ENCODE measurements around the gene USP24.
A peak's percentile ranks its signal among the peaks of the same experiment; 100 is the strongest.

USP24 gene

DNA sequence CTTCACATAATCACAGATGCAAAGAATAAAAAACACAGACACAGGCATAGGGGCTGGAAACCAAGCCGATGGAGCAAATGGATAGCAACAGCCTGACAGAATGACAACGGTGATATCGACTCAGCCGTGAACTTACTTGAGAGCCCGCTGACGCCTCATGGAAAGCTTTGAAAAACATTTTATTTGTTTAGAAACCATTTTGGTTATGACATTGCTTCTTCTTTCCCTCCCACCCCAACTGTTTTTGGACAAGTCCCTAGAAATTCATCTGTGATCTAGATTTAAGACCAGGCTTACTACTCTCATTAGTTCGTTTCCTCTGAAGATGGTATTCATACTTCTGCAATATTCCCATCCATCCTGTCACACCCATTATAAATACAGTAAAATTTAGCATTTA is 130.9 kb downstream of the USP24 start:
- Mint-ChIP-seq H3K27ac (no peak overlapping the region), H3K4me1 (ENCODE audit: low read depth) (peaks cover 6% of the 10 kb centered on the region), H3K27me3 (ENCODE audit: low read depth) (no peaks in the 10 kb centered on the region), H3K36me3 (ENCODE audit: low read depth) (peaks cover 56% of the 10 kb centered on the region), H3K9me3 (no peaks in the 10 kb centered on the region), H3K4me3 (no peak overlapping the region)
- DNase-seq (ENCODE audit: low spot score), result no peak

DNA sequence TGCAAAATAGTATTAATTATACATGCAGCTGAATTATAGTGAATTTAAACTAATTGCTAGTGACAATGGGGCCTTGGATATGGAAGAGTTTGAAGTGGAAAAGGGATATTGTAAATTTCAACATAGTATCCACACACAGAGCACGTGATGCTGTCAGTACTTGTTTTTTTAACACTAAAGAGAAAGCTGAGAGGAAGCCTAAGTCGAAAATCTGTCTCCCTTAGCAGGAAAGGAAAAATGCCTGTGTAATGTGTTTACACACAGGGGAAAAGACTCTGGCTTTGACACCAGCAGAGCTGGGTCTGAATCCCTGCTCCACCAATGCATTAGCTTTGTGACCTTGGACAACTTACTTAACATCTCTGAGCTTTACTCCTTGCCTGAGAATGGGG is 133.3 kb downstream of the USP24 start:
- H3K27me3 Mint-ChIP-seq (ENCODE audit: low read depth), result no peaks in the 10 kb centered on the region
- H3K4me3 Mint-ChIP-seq, result no peak overlapping the region
- DNase-seq (ENCODE audit: low spot score), result no peak
- H3K27ac Mint-ChIP-seq, result no peak overlapping the region
- peaks cover 1% of the 10 kb centered on the region for H3K4me1 Mint-ChIP-seq (ENCODE audit: low read depth)
- H3K36me3 Mint-ChIP-seq (ENCODE audit: low read depth), result peaks cover 43% of the 10 kb centered on the region
- no peaks in the 10 kb centered on the region for H3K9me3 Mint-ChIP-seq

DNA sequence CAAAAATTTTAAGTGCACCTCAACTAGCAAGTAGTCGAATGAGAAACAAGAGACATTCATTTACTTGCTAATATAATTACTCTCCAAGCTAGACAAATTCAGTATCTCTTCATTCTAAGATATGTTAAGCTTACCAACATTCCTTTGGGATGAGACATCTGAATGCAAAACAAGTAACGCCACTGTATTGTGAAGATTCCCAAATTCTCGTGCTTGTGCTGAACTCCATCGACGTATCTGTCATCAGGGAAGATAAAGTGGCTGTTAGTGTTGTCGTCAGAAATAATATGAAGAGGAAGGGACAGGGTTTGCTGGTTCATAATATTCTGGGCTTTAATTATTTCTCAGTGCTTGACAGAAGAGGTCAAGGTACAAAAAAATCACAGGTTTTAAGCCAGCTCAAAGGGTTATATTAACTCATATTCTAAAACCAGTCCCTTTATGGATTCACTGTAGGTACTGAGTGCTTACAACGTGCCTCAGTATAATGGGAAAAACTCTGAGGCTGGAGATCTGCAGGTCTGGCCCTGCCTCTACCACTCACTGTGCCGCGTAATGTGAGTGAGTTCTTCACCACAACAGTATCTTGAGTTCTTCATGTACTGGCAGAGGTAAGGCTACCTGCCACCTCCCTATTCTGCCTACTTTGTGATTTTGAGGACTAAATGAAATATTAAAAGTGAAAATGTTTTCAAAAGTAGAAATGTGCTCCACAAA is 133.8 kb downstream of the USP24 start:
- H3K27ac Mint-ChIP-seq, result no peak overlapping the region
- peaks cover 3% of the 10 kb centered on the region for H3K4me1 Mint-ChIP-seq (ENCODE audit: low read depth)
- no peak overlapping the region for H3K4me3 Mint-ChIP-seq
- no peaks in the 10 kb centered on the region for H3K9me3 Mint-ChIP-seq
- H3K36me3 Mint-ChIP-seq (ENCODE audit: low read depth), result peaks cover 42% of the 10 kb centered on the region
- no peaks in the 10 kb centered on the region for H3K27me3 Mint-ChIP-seq (ENCODE audit: low read depth)
- DNase-seq (ENCODE audit: low spot score), result no peak

DNA sequence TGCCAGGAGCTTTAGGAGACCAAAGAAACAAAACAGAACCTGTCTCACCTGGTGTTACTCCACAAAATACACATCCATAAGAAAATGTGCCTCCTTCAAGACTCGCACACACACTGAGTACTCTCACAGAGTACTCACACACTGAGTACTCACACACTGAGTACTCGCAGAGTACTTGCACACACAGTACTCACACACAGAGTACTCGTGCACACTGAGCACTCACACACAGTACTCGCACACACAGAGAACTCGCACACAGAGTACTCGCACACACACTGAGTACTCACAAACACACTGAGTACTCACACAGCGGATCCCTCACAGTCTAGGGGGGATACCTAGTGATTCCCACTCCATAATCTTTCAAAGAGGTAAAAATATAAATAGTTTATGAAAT is 135.5 kb downstream of the USP24 start:
- no peaks in the 10 kb centered on the region for H3K9me3 Mint-ChIP-seq
- H3K27ac Mint-ChIP-seq, result no peak overlapping the region
- DNase-seq (ENCODE audit: low spot score), result no peak
- H3K27me3 Mint-ChIP-seq (ENCODE audit: low read depth), result no peaks in the 10 kb centered on the region
- no peak overlapping the region for H3K4me3 Mint-ChIP-seq
- H3K36me3 Mint-ChIP-seq (ENCODE audit: low read depth), result peaks cover 44% of the 10 kb centered on the region
- H3K4me1 Mint-ChIP-seq (ENCODE audit: low read depth), result peaks cover 17% of the 10 kb centered on the region

DNA sequence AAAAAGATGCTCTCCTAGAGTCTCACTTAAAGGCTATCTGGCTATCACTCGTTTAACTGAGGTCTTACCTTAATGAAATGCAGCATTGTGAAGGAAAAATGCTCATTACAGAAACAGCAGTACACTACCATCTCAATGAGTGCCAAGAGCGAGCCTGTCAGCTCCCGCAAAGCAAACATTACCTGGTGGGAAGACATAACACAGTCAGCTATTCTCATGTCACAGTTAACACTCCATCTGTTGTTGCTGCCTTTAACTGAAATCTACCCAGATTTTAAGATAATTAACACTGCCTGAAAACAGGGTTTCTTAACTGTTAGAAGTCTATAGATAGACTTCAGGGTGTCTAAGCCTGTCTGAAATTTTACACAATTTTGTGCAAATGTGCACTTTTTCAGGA is 136.7 kb downstream of the USP24 start:
- peaks cover 42% of the 10 kb centered on the region for H3K36me3 Mint-ChIP-seq (ENCODE audit: low read depth)
- no peak overlapping the region for H3K4me3 Mint-ChIP-seq
- H3K27ac Mint-ChIP-seq, result no peak overlapping the region
- H3K27me3 Mint-ChIP-seq (ENCODE audit: low read depth), result no peaks in the 10 kb centered on the region
- peaks cover 21% of the 10 kb centered on the region for H3K4me1 Mint-ChIP-seq (ENCODE audit: low read depth)
- H3K9me3 Mint-ChIP-seq, result no peaks in the 10 kb centered on the region
- DNase-seq (ENCODE audit: low spot score), result no peak

DNA sequence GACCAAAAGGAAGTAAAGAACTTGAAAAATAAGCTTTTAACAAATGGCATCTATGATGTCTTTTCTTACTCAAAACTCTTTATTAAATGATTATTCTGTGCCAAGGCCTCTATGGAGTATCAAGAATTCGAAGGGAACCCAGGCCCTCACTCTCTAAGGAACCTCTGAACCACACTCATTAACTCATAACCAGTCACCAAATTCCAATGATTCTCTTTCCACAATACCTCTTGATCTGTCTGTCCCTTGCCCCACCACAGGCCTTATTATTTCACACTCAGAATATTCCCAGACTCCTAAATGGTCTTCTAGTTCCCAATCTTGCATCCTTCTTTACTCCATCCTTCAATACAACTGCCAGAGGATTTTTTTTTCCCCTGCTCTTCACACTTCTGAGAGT is 138.8 kb downstream of the USP24 start:
- Mint-ChIP-seq H3K36me3 (ENCODE audit: low read depth) (peaks cover 52% of the 10 kb centered on the region), H3K27ac (no peak overlapping the region)

DNA sequence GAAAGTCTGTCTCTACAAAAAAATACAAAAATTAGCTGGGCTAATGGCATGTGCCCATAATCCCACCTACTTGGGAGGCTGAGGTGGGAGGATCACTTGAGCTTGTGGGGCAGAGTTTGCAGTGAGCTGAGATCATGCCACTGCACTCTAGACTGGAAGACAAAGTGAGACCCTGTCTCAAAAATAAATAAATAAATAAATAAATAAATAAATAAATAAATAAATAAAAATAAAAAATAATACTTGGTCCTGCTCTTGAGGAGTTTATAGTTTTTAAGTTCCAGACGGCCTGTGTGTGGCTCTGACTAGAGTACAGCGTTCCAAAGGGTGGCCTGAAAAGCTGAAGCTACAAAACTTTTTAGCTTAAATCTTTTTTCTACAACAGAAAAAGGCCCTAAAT is 140.7 kb downstream of the USP24 start:
- DNase-seq (ENCODE audit: low spot score), result no peak
- H3K9me3 Mint-ChIP-seq, result no peaks in the 10 kb centered on the region
- H3K4me1 Mint-ChIP-seq (ENCODE audit: low read depth), result peaks cover 32% of the 10 kb centered on the region
- H3K27me3 Mint-ChIP-seq (ENCODE audit: low read depth), result no peaks in the 10 kb centered on the region
- H3K4me3 Mint-ChIP-seq, result no peak overlapping the region
- peaks cover 58% of the 10 kb centered on the region for H3K36me3 Mint-ChIP-seq (ENCODE audit: low read depth)
- no peak overlapping the region for H3K27ac Mint-ChIP-seq

More for the DNA sequence above, 138.8 kb downstream of the USP24 start:
- no peak for DNase-seq (ENCODE audit: low spot score)
- no peaks in the 10 kb centered on the region for H3K27me3 Mint-ChIP-seq (ENCODE audit: low read depth)
- peaks cover 32% of the 10 kb centered on the region for H3K4me1 Mint-ChIP-seq (ENCODE audit: low read depth)
- no peaks in the 10 kb centered on the region for H3K9me3 Mint-ChIP-seq
- no peak overlapping the region for H3K4me3 Mint-ChIP-seq

DNA sequence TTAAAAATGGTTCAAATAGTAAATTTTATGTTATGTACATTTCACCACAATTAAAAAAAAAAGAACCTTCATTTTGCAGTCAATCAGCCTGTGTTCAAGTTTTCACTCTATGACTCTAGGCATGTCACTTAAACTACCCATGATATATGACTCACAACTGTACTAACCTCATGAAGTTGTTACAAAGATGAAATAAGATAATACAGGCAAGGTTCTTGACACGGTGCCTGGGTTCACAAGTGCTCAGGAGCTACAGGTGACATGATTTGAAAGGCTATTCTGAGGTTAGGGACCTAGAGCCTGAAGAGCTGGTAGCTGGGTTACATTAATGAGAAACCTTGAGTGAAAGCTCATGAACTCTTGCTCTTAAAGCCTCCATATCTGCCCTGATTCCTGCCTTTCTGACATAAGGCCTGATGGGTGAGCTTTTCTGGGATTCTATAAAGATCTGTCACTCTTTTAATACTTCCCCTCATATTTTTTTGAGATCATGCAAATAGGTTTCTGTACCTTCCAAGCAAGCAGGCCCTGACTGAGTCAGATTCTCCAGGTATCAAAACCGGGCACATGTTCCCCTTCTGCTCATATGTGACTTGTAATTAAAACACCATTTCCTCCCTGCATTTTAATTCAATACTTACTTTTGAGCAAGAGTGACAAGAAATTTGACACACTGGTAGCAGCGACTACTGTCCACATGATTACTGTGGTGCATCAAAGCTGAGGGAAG is 141.8 kb downstream of the USP24 start:
- H3K4me3 Mint-ChIP-seq, result no peak overlapping the region
- no peaks in the 10 kb centered on the region for H3K27me3 Mint-ChIP-seq (ENCODE audit: low read depth)
- H3K9me3 Mint-ChIP-seq, result no peaks in the 10 kb centered on the region
- peak overlapping the region; percentile 33 for H3K27ac Mint-ChIP-seq
- H3K36me3 Mint-ChIP-seq (ENCODE audit: low read depth), result peaks cover 68% of the 10 kb centered on the region
- peaks cover 32% of the 10 kb centered on the region for H3K4me1 Mint-ChIP-seq (ENCODE audit: low read depth)
- peak; percentile 35 for DNase-seq (ENCODE audit: low spot score)

DNA sequence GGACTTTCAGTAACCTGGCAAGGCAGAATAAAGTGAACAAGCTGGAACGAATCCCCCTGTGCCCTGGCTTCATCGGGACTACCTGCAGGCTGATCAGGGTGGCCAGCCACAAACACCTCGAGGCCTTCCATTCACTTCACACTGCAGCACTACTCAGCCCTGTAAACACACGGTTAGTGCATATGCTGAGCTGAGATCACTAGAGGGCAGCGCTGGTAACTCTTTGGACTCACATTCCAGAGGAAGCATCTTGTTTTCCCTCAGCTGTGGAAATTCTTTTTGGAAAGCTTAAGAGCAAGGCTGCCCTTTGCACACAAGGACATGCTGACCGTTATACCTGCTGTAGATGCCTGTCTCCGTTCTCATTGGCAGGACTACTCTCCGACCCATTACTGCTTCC is 143.7 kb downstream of the USP24 start:
- Mint-ChIP-seq H3K27ac (no peak overlapping the region), H3K4me1 (ENCODE audit: low read depth) (peaks cover 32% of the 10 kb centered on the region), H3K27me3 (ENCODE audit: low read depth) (no peaks in the 10 kb centered on the region), H3K4me3 (no peak overlapping the region), H3K9me3 (no peaks in the 10 kb centered on the region), H3K36me3 (ENCODE audit: low read depth) (peaks cover 74% of the 10 kb centered on the region)
- DNase-seq (ENCODE audit: low spot score), result no peak

DNA sequence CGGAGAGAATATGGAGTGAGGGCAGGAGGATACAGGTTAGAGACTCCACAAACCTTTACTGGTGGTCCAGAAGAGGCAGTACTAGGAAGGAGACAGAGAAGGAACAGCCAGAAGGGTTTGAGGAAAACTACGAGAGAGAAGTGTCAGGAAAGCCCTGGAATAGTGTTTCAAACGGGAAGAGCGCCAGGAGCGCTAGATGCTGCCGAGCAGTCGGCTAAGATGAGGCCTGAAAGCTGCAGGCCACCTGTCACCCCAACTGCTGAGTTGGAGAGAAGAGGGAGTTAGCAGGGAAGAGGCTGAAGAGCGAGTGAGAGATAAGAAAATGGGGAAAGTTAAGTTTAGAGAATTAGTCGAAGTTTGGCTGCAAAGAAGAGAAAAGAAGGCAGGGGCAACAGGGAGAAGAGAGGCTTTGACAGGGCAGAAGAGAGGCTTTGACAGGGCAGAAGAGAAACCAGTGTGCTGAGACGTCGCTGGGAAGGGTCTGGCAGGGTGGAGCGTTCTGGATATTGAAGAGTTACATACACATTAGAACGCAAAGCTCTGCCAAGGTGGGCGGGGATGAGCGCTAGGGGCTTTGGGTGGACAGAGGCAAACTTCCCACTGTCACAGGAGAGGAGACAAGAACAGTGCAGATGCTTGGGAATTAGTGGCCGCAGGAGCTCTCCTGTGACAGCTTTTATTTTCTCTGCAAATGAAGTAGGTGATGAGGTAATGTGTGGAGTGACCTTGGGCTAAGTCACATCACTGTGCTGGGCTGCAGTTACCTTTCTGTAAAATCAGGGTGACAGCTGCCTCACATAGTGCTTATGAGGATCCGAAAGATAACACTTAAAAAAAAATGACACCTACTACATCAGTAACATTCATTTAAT is 144.6 kb downstream of the USP24 start:
- H3K4me3 Mint-ChIP-seq, result no peak overlapping the region
- H3K4me1 Mint-ChIP-seq (ENCODE audit: low read depth), result peaks cover 24% of the 10 kb centered on the region
- H3K9me3 Mint-ChIP-seq, result no peaks in the 10 kb centered on the region
- H3K27ac Mint-ChIP-seq, result no peak overlapping the region
- no peaks in the 10 kb centered on the region for H3K27me3 Mint-ChIP-seq (ENCODE audit: low read depth)
- peaks cover 72% of the 10 kb centered on the region for H3K36me3 Mint-ChIP-seq (ENCODE audit: low read depth)
- DNase-seq (ENCODE audit: low spot score), result no peak

DNA sequence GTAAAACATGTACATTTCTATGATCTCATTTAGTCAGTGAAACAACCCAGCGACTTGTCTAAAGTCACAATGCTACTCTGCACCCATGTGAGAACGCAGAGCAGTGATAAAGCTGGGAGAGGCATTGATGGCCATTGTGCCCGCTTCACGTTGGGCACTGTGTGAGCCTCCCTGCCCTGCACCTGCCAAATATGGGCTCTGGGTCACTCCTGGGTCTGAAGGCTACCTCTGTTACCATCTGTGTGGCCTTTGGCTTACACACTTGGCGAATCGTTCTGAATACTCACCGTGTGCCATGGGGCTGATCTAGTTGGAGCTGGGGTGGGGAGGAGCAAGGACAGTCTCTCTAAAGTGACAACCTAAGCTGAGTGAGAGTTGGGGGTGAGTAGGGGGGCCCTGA is 145.9 kb downstream of the USP24 start:
- Mint-ChIP-seq H3K27ac (no peak overlapping the region), H3K4me3 (no peak overlapping the region), H3K27me3 (ENCODE audit: low read depth) (no peaks in the 10 kb centered on the region), H3K4me1 (ENCODE audit: low read depth) (peaks cover 18% of the 10 kb centered on the region), H3K36me3 (ENCODE audit: low read depth) (peaks cover 62% of the 10 kb centered on the region), H3K9me3 (no peaks in the 10 kb centered on the region)
- DNase-seq (ENCODE audit: low spot score), result no peak

DNA sequence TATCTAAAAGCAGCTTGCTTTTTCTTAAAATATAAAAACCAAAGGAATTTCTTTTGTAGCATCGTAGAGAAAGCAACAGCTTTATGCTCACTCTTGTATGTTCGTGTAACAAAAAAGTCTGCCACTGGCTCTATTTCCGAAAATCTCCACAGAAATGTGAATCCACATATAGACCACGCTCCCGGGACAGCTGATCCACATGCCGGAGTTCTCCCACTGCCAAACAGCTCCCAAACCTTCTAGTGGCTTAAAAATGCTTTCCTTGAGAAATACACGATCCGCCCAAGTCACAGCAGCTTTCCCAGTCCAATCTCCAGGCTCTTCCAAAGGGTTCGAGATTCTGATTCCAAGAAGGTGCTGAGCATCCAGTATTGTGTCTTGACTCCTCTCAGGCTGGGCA is 146.5 kb downstream of the USP24 start:
- peaks cover 16% of the 10 kb centered on the region for H3K4me1 Mint-ChIP-seq (ENCODE audit: low read depth)
- H3K4me3 Mint-ChIP-seq, result no peak overlapping the region
- DNase-seq (ENCODE audit: low spot score), result no peak
- peaks cover 60% of the 10 kb centered on the region for H3K36me3 Mint-ChIP-seq (ENCODE audit: low read depth)
- no peak overlapping the region for H3K27ac Mint-ChIP-seq
- no peaks in the 10 kb centered on the region for H3K9me3 Mint-ChIP-seq
- H3K27me3 Mint-ChIP-seq (ENCODE audit: low read depth), result no peaks in the 10 kb centered on the region

DNA sequence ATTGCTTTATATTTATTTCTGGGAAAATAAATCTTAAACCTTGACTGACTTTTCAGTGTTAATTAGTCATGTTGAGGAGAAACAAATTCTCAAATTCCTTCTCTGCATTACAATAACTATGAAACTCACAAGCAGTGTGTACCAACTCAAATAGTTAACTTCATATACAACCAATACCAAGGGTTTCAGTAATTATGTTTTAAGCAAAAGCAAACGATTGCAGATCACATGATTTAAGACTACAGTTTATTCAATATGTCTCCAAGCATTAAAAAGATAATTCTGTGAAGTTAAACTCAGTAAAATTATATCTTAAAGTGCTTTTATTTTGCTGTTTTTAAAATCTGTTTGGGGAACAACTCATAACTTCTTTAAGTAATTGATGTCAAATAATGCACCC is 147.2 kb downstream of the USP24 start:
- H3K36me3 Mint-ChIP-seq (ENCODE audit: low read depth), result peaks cover 54% of the 10 kb centered on the region
- H3K4me3 Mint-ChIP-seq, result no peak overlapping the region
- no peaks in the 10 kb centered on the region for H3K9me3 Mint-ChIP-seq
- DNase-seq (ENCODE audit: low spot score), result no peak
- peaks cover 10% of the 10 kb centered on the region for H3K4me1 Mint-ChIP-seq (ENCODE audit: low read depth)
- no peaks in the 10 kb centered on the region for H3K27me3 Mint-ChIP-seq (ENCODE audit: low read depth)
- H3K27ac Mint-ChIP-seq, result no peak overlapping the region
